Measurements from ENCODE around the gene F12.

Gene F12

GRCh38 chr5:177446200-177447065, 37.1 kb upstream of the F12 start, which contains the start of gene PRR7:
Gene PRR7, plus strand, starts transcription at chr5:177446814. Its CDS starts 8,254 bp downstream, at chr5:177455068.
- DNase-seq, result peak; percentile 29 to 68

- DNase-seq, result no peak
These were observed 36.5 kb upstream of the F12 start for GRCh38 chr5:177445917-177446199.

GRCh38 chr5:177445052-177445916, 35.9 kb upstream of the F12 start:
- DNase-seq, result no peak

- DNase-seq, result no peak
These were observed 35.0 kb upstream of the F12 start for GRCh38 chr5:177444106-177445051.

- DNase-seq, result no peak
These were observed 34.0 kb upstream of the F12 start for GRCh38 chr5:177443144-177443983.

- no peak for DNase-seq
These were observed 32.9 kb upstream of the F12 start for GRCh38 chr5:177442066-177442826.

- no peak for DNase-seq
These were observed 31.8 kb upstream of the F12 start for GRCh38 chr5:177440990-177441780.

GRCh38 chr5:177440211-177440989, 31.0 kb upstream of the F12 start:
- DNase-seq, result no peak

- no peak for DNase-seq
These were observed 30.2 kb upstream of the F12 start for GRCh38 chr5:177439518-177440053.

- no peak for DNase-seq
These were observed 29.1 kb upstream of the F12 start for GRCh38 chr5:177438468-177438867.

- no peak for DNase-seq
These were observed 28.3 kb upstream of the F12 start for GRCh38 chr5:177437623-177438022.

GRCh38 chr5:177435847-177436536, 26.6 kb upstream of the F12 start:
- no peak for DNase-seq

- DNase-seq, result no peak
These were observed 25.8 kb upstream of the F12 start for GRCh38 chr5:177434942-177435738.

GRCh38 chr5:177434437-177434836, 25.1 kb upstream of the F12 start:
- no peak for DNase-seq

- DNase-seq, result no peak
These were observed 24.4 kb upstream of the F12 start for GRCh38 chr5:177433658-177434217.

GRCh38 chr5:177432839-177433657, 23.7 kb upstream of the F12 start:
- DNase-seq, result no peak

All from NCI-H446 (cell line).